ENCODE measurements around the gene MED17.
"Not testable (repeated sequence)": the region's sequence is repeated elsewhere in the genome, so short reads cannot be mapped to it uniquely, and the experiment has no call there.

MED17 gene

GRCh38 chr11:93757924-93758865 is 25.9 kb upstream of the MED17 start:
- DNase-seq (ENCODE audit: low spot score), result no peak

DNA sequence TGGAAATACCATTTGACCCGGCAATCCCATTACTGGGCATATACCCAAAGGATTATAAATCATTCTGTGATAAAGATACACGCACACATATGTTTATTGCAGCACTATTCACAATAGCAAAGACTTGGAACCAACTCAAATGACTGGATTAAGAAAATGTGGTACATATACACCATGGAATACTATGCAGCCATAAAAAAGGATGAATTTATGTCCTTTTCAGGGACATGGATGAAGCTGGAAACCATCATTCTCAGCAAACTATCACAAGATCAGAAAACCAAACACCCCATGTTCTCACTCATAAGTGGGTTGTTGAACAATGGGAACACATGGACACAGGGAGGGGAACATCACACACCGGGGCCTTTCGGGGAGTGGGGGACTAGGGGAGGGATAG is 25.0 kb upstream of the MED17 start:
- DNase-seq (ENCODE audit: low spot score), result not testable (repeated sequence)

GRCh38 chr11:93761910-93762309 is 22.2 kb upstream of the MED17 start:
- no peak for DNase-seq (ENCODE audit: low spot score)

- DNase-seq (ENCODE audit: low spot score), result no peak
Measured at GRCh38 chr11:93765551-93765950, 18.5 kb upstream of the MED17 start.

GRCh38 chr11:93766504-93766903 is 17.6 kb upstream of the MED17 start:
- no peak for DNase-seq (ENCODE audit: low spot score)

GRCh38 chr11:93767018-93767417 is 17.1 kb upstream of the MED17 start:
- DNase-seq (ENCODE audit: low spot score), result no peak

- no peak for DNase-seq (ENCODE audit: low spot score)
Measured at GRCh38 chr11:93770160-93770559, 13.9 kb upstream of the MED17 start.

DNA sequence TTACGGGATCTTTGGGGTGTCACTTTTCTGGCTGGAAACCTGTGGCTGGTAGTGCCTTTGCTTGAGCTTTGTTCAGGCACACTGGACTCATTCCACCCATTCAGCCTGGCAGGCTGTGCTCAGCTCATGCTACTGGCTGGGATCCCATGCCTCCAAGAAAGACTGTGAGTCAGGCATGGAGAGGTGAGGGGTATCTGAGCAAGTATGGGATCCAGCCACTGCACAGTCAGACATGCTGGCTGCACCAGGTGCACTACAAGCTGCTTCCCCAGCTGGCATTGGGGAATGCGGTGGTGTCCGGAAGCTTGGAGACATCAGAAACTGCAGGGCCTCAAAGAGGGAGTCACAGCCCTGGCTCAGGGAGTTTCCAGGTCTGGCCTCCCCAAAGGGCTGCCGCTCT is 12.0 kb upstream of the MED17 start:
- no peak for DNase-seq (ENCODE audit: low spot score)

DNA sequence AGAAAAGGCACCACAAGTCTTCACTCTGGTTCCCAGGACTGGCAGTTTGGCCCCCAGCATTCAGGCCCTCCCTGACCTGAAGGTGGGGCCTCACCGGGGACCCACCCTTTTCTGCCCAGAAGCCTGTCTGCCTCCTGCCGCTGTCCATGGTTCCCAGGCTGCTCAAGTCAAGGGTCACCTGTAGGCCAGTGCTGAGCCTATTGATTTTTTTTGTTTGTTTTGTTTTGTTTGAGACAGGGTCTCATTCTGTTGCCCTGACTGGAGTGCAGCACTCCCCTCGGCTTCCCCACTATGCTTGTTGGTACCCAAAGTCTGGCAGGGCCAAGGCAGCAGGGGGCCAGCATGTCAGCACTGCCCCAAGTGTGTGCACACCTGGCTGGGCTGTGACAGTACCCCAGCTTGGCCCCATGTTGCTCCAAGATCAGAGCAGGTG is 11.0 kb upstream of the MED17 start:
- DNase-seq (ENCODE audit: low spot score), result no peak

- DNase-seq (ENCODE audit: low spot score), result no peak
Measured at GRCh38 chr11:93773601-93774200, 10.4 kb upstream of the MED17 start.

DNA sequence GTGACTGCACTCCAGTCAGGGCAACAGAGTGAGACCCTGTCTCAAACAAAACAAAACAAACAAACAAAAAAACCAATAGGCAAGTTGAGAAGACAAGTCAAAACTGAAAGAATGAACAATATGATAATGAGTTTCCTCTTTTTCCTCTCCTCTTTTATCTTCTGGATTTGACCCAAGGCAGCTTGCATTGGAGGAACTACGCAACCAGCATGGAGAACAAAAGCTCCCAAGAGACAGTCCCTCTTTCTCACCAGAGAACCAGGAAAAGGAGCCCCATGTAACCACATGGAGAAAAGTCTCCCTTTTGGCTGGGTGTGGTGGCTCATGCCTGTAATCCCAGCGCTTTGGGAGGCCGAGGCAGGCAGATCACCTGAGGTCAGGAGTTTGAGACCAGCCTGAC is 9.5 kb upstream of the MED17 start:
- DNase-seq (ENCODE audit: low spot score), result not testable (repeated sequence)

GRCh38 chr11:93775289-93775688 is 8.8 kb upstream of the MED17 start:
- peak; percentile 50 for DNase-seq (ENCODE audit: low spot score)

DNA sequence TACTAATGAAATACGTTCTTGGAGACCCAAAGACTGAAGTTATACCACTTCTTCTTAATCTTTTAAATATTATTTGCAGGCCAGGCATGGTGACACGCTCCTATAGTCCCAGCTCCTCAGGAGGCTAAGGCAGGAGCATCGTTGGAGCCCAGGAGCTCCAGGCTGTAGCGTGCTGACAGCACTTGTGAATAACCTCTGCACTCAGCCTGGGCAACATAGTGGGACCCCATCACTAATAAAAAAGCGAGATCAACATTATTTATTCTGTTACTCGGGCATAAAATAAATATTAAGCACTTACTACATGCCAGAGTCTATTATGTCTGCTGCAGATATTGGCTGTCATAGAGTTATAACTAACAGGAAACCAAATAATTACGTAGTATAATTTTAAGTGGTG is 720 bp upstream of the MED17 start:
- no peak for DNase-seq (ENCODE audit: low spot score)

DNA sequence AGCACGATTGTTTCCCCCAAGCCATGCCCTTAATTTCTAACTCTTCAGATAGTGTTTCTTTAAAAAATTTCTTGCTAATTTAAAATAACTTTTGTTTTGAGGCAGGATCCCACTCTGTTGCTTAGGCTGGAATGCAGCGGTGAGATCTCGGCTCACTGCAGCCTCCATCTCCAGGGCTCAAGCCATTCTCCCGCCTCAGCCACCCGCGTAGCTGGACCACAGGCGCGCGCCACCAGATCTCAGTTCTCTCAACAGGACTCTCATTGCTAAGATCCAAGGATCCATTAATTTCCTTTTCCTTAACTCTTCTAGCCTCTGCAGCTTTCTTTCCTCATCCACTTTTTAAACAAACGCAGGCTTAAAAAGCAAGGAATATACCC is 327 bp upstream of the MED17 start:
- no peak for DNase-seq (ENCODE audit: low spot score)

DNA sequence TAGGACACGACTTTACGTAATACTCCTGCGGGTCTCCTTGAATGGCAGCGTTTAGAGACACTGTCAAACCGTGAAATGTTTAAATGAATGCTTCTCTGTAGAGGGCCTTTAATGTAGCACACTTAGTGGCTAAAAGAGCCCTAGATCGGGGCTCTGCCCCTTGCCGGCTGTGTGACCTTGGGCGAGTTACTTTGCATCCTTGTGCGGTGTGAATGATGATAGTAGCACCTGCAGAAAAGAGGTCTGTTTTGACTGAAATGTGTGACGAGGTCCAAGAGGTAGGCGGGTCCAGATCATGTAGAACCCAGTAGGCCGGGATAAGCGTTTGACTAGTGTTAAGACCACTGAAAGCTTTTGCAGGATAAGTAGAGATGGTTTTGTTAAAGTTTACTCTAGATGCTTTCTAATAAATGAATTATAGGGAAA is 866 bp downstream of the MED17 start:
- DNase-seq (ENCODE audit: low spot score), result peak; percentile 59

- DNase-seq (ENCODE audit: low spot score), result no peak
Measured at GRCh38 chr11:93791493-93791892, 7.4 kb downstream of the MED17 start.

GRCh38 chr11:93796441-93797231 is 12.6 kb downstream of the MED17 start:
- DNase-seq (ENCODE audit: low spot score), result no peak

GRCh38 chr11:93801366-93801765 is 17.3 kb downstream of the MED17 start:
- DNase-seq (ENCODE audit: low spot score), result no peak

GRCh38 chr11:93804879-93805278 is 20.8 kb downstream of the MED17 start:
- DNase-seq (ENCODE audit: low spot score), result no peak

GRCh38 chr11:93807980-93808379 is 23.9 kb downstream of the MED17 start:
- DNase-seq (ENCODE audit: low spot score), result no peak

- no peak for DNase-seq (ENCODE audit: low spot score)
Measured at GRCh38 chr11:93813974-93814373, 29.9 kb downstream of the MED17 start.

DNA sequence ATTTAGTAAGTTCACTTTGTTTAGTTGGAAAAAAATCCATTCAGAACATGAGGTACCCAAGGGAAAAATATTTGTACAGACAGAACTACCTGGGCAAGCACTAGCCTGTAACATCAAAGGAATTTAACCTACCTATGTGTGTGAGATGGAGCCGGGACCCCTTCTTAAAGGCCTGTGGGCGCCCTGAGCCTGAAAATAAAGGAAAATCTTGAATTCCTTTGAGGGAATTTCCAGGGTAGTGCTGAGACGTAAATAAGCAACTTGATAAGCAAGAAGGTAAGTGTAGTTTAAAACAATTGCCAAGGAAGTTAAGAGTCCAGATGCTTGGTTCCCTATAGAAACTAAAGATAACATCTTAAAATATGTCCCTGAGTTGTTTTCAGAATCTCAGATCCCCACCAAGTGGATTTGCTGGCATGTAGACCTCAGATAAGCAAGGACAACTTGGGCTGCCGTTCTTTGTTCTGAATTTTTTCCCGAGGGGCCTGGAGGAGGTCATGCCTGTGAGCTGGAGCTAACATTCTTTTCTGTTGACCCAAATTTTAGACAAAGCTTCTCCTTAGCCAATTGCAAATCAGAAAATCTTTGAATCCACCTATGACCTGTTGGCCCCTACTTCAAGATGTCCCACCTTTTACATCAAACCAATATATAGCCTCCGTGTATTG is 31.0 kb downstream of the MED17 start:
- no peak for DNase-seq (ENCODE audit: low spot score)

Measured in RKO (cell line).